HFF-Myc (cell line): ENCODE results near the gene DCAF5.

Experiments
- DNase-seq: peaks from one replicate; pipeline ENCODE4 v3.0.0-alpha.2; 2011; ENCODE audit warnings: low read depth; ENCODE audit errors: extremely low read depth
- H3K4me3 ChIP-seq: replicated peaks from 2 replicates; pipeline ENCODE4 v1.5.1; 2011; ENCODE audit warnings: low read depth, mild to moderate bottlenecking, control low read depth, low read length
- CTCF ChIP-seq: IDR thresholded peaks from 2 replicates; pipeline ENCODE4 v1.5.1; 2012; ENCODE audit warnings: mild to moderate bottlenecking, low read depth, low read length, control low read depth; ENCODE audit errors: missing control alignments

Gene DCAF5

GRCh38 chr14:69133206-69134125 is 19.5 kb downstream of the DCAF5 start:
- H3K4me3 ChIP-seq: no peak overlapping the region
- DNase-seq: no peak
- no peak for TF ChIP-seq CTCF

GRCh38 chr14:69132513-69133181 is 20.3 kb downstream of the DCAF5 start:
- no peak for DNase-seq
- TF ChIP-seq CTCF: no peak
- no peak overlapping the region for H3K4me3 ChIP-seq

- no peak for TF ChIP-seq CTCF
- no peak overlapping the region for H3K4me3 ChIP-seq
- DNase-seq: no peak
Observed at GRCh38 chr14:69131176-69131575, 21.7 kb downstream of the DCAF5 start.

- peak; percentile 65 for DNase-seq
- peak; percentile 94 for TF ChIP-seq CTCF
- H3K4me3 ChIP-seq: no peak overlapping the region
Observed at GRCh38 chr14:69129264-69129880, 23.5 kb downstream of the DCAF5 start.

GRCh38 chr14:69118305-69118704 is 34.6 kb downstream of the DCAF5 start:
- H3K4me3 ChIP-seq: no peak overlapping the region
- DNase-seq: no peak
- no peak for TF ChIP-seq CTCF

GRCh38 chr14:69117020-69117767 is 35.7 kb downstream of the DCAF5 start:
- no peak for TF ChIP-seq CTCF
- H3K4me3 ChIP-seq: no peak overlapping the region
- no peak for DNase-seq
